Esophagus squamous epithelium (tissue), 4 donors: Measurements from ENCODE around the gene DNAH11.

ENCODE experiments used
- POLR2A ChIP-seq, 4 donors: fragments of 450-650 bp; IDR thresholded peaks; one replicate each; pipeline ENCODE4 v1.6.1; 2017; ENCODE audit warnings: antibody characterized with exemption in 4 of 4, mild to moderate bottlenecking in 4 of 4, moderate library complexity in 3 of 4
- TF ChIP-seq, protein P1 (sequence below), 6 experiments: fragments of 450-650 bp in 4 of 6; fragments of 200-600 bp in 2 of 6; sonication (generic) in 2 of 6; IDR thresholded peaks; one replicate each; pipeline ENCODE4 v1.5.1; 2016 to 2019; ENCODE audit warnings: antibody characterized with exemption in 6 of 6, mild to moderate bottlenecking in 4 of 6, moderate library complexity in 4 of 6

DNA sequence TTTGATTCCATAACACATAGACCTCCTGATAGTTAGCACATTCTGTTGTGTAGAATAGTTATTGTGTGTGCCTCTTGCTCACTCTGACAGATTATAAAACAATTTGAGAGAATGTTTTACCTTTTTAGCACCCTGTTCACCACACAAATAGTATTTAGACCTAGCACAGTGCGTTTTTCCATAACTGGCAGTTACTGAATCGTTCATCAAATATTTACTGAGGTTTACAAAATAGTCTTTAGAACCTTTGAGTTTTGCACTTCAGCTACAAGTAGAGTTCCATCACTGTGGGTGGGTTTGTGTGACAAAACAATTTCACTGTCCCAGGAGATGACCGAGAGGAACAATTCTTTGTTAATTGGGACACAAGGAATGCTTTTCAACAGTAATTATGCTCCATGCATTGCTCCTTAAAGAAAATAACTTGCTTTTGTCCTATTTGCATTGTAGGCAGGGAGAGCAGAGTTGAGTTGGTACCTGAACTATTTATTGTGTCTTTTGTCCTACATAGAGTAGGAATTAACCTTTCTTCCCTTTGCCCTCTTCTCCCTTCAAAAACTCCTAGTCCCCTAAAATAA, 62.3 kb downstream of the DNAH11 start:
- TF ChIP-seq, protein P1, sequence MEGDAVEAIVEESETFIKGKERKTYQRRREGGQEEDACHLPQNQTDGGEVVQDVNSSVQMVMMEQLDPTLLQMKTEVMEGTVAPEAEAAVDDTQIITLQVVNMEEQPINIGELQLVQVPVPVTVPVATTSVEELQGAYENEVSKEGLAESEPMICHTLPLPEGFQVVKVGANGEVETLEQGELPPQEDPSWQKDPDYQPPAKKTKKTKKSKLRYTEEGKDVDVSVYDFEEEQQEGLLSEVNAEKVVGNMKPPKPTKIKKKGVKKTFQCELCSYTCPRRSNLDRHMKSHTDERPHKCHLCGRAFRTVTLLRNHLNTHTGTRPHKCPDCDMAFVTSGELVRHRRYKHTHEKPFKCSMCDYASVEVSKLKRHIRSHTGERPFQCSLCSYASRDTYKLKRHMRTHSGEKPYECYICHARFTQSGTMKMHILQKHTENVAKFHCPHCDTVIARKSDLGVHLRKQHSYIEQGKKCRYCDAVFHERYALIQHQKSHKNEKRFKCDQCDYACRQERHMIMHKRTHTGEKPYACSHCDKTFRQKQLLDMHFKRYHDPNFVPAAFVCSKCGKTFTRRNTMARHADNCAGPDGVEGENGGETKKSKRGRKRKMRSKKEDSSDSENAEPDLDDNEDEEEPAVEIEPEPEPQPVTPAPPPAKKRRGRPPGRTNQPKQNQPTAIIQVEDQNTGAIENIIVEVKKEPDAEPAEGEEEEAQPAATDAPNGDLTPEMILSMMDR (IDR thresholded peaks at IDR 0.05) = no peak
- no peak for TF ChIP-seq POLR2A (IDR thresholded peaks at IDR 0.05)
